Stimulated activated CD8-positive, alpha-beta memory T cell treated with anti-CD3 and anti-CD28 coated beads, Interleukin-15, amount 100 ng/mL, for 24 hours (primary cell): Measurements from ENCODE around the gene ANKRD24.
"Not testable (repeated sequence)": the region's sequence is repeated elsewhere in the genome, so short reads cannot be mapped to it uniquely, and the experiment has no call there.

Experiments
- DNase-seq: peaks from one replicate; pipeline ENCODE4 v3.0.0-alpha.2; 2020; ENCODE audit warnings: low read depth

The ANKRD24 gene

GRCh38 chr19:4267901-4268815, 85.7 kb downstream of the ANKRD24 start:
- no peak for DNase-seq

GRCh38 chr19:4268816-4269430, 86.4 kb downstream of the ANKRD24 start:
- no peak for DNase-seq

GRCh38 chr19:4272894-4273293, 90.4 kb downstream of the ANKRD24 start:
- DNase-seq, result no peak

- DNase-seq, result not testable (repeated sequence)
Observed at GRCh38 chr19:4274321-4274686, 91.8 kb downstream of the ANKRD24 start.
